HG03342 (cell line): ENCODE results near the gene ZSWIM1.
A peak's percentile ranks its signal among the peaks of the same experiment; 100 is the strongest.
"Not testable (repeated sequence)": the region's sequence is repeated elsewhere in the genome, so short reads cannot be mapped to it uniquely, and the experiment has no call there.

Experiments used
- ATAC-seq: cut with Tn5 transposase; IDR thresholded peaks from one replicate; pipeline ENCODE4 v1.9.1; 2021; ENCODE audit warnings: mild to moderate bottlenecking, moderate library complexity; ENCODE audit not compliant: unreplicated experiment

ZSWIM1 gene

GRCh38 chr20:45853484-45853883 lies 27.5 kb upstream of the ZSWIM1 start:
- ATAC-seq = no peak

- ATAC-seq = peak; percentile 93
Measured at GRCh38 chr20:45857114-45857881, 23.7 kb upstream of the ZSWIM1 start, which contains the start of the genes ACOT8 and ZSWIM3. TSS of gene ACOT8 (minus strand) at chr20:45857392. CDS start at chr20:45857315, 77 bp downstream. TSS of gene ZSWIM3 (plus strand) at chr20:45857614. CDS start at chr20:45857826, 212 bp downstream.

- ATAC-seq = peak; percentile 15
Measured at GRCh38 chr20:45857882-45858216, 23.2 kb upstream of the ZSWIM1 start.

- no peak for ATAC-seq
Measured at GRCh38 chr20:45859916-45860315, 21.1 kb upstream of the ZSWIM1 start.

DNA sequence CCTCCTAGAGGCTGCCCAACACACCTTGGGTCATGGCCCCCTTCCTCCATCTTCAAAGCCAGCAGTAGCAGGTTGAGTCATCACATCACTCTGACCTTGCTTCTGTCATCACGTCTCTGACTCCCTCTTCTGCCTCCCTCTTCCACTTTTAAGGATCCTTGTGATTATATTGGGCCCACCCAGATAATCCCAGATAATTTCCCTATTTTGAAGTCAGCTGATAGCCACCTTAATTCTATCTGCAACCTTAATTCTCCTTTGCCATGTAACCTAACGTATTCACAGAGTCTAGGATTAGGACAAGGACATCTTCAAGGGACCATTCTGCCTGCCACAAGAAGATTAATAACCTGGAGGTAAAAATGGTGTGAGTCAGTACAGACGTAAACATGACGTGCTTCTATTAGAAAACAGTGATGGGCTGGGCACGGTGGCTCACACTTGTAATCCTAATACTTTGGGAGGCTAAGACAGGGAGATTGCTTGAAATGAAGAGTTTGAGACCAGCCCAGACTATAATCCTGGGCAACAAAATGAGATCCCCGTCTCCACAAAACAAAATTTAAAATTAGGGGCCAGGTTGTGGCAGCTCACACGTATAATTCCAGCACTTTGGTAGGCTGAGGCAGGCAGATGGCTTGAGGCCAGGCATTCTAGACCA lies 20.3 kb upstream of the ZSWIM1 start:
- no peak for ATAC-seq

DNA sequence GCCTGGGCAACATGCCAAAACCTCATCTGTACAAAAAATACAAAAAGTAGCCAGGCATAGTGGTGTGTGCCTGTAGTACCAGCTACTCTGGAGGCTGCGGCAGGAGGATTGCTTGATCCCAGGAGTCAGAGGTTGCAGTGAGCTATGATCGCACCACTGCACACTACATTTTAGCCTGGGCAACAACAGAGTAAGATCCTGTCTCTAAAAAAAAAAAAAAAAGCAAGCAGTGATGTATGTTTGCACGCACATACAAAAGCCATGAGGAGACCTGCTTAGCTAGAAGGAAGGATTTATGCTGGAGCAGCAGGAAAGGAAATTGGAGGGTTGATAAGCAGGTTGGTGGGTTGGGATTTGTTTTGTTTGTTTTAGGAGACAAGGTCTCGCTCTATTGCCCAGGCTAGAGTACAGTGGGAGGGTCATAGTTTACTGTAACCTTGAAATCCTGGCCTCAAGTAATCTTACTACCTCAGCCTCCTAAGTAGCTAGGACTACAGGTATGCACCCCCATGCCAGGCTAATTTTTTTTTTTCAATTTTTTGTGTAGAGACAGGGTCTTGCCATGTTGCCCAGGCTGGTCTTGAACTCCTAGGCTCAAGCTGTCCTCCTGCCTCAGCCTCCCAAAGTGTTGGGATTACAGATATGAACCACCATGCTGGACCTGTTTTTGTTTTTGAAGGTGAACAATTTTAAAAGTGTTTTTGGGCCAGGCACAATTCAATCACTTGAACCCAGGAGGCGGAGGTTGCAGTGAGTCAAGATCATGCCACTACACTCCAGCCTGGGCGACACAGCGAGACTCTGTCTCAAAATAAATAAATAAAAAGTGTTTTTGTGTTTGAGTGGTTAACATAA lies 19.6 kb upstream of the ZSWIM1 start:
- no peak for ATAC-seq

DNA sequence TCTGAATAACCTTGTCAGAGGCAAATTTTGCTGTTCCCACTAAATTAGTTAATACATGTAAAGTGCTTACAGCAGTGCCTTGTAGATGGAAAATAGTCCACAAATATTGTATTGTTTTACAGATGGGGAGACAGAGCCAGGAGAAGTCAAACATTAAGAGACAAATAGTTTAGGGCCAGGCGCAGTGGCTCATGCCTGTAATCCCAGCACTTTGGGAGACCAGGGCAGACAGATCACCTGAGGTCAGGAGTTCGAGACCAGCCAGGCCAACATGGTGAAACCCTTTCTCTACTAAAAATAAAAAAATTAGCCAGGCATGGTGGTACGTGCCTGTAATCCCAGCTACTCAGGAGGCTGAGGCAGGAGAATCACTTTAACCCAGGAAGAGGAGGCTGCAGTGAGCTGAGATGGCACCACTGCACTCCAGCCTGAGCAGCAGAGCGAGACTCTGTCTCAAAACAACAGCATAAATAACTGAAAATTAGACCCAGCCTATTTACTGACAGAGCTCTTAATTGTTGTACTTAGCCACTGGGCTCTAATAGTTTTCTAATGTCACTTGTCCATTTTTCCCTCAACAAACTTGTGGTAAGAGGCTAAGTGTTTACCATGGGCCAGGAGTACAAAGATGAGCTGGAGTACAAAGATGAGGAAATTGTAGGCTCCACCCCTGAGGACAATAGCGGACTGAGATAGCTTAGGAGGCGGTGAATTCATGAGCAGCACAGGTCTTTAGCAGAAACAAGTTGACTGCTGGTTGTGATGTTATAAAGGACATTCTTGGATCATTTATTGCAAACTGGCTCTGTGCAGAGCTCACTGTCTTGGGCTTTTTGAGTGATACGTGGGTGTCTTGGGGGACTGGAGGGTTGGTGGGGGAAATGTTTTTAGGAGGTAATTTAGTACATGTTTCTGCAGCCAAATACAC lies 17.2 kb upstream of the ZSWIM1 start:
- no peak for ATAC-seq

DNA sequence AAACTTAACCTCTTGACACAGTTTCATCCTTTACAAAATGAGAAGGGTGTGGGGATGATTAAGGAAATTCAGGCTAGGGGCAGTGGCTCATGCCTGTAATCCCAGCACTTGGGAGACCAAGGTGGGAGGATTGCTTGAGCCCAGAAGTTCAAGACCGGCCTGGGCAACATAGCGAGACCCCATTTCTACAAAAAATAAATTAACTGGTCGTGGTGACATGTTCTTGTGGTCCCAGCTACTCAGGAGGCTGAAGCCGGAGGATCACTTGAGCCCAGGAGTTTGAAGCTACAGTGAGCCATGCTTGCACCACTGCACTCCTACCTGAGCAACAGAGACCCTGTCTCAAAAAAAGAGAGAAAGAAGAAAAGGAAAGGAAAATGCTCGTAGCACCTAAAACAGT lies 14.6 kb upstream of the ZSWIM1 start:
- no peak for ATAC-seq

DNA sequence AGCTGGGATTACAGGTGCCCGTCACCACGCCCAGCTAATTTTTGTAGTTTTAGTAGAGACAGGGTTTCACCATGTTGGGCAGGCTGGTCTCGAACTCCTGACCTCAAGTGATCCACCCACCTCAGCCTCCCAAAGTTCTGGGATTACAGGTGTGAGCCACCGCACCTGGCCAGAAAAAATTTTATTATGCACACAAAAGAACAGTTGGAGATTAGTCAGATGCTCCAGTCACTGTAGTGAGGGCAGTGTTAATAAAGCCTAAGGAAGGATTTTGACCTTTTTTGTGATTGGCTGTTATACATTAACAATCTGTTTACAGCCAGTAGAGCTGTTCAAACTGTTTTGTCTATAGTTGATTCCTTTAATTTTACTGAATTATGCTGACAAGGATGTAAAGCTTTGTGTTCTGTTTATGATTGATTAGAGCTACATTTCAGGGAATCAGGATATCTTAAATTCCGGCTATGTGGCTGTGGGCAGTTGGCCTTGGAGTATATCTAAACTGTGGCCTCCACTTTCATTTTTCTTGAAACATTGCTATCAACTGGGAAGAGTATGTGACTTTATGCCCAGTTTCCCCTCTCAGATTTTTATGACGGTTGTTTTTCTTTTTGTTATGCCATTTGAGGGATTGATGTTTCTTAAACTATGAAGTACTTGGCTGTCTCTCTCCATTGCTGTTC lies 13.8 kb upstream of the ZSWIM1 start:
- ATAC-seq = no peak

GRCh38 chr20:45867819-45868176 lies 13.2 kb upstream of the ZSWIM1 start:
- ATAC-seq = no peak

GRCh38 chr20:45872626-45873025 lies 8.4 kb upstream of the ZSWIM1 start:
- no peak for ATAC-seq

GRCh38 chr20:45873409-45874103 lies 7.5 kb upstream of the ZSWIM1 start:
- ATAC-seq = no peak

- not testable (repeated sequence) for ATAC-seq
Measured at GRCh38 chr20:45874104-45874481, 6.9 kb upstream of the ZSWIM1 start.

DNA sequence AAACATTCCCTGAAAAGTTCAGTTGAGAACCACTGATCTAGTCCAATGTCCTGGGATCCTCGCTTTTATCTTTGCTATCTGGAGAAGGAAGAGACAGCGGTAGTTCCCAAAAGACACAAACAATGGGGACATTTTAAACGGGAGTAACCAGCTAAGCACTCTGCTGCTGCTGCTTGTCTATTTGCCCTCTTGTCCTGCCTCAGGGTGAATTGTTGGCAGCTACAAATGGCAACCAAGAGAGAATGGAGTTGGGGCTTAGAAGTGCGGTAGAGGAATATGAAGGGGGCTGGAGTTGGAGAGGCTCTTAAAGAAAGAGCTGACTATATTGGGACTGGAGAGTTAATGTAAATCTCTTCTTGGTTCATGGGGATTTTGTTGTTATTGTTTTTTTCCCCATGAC lies 6.5 kb upstream of the ZSWIM1 start:
- ATAC-seq = no peak

- no peak for ATAC-seq
Measured at GRCh38 chr20:45878076-45878761, 2.8 kb upstream of the ZSWIM1 start.

GRCh38 chr20:45882469-45883099 lies 1.6 kb downstream of the ZSWIM1 start:
- no peak for ATAC-seq

GRCh38 chr20:45883100-45883469 lies 2.1 kb downstream of the ZSWIM1 start:
- ATAC-seq = no peak

DNA sequence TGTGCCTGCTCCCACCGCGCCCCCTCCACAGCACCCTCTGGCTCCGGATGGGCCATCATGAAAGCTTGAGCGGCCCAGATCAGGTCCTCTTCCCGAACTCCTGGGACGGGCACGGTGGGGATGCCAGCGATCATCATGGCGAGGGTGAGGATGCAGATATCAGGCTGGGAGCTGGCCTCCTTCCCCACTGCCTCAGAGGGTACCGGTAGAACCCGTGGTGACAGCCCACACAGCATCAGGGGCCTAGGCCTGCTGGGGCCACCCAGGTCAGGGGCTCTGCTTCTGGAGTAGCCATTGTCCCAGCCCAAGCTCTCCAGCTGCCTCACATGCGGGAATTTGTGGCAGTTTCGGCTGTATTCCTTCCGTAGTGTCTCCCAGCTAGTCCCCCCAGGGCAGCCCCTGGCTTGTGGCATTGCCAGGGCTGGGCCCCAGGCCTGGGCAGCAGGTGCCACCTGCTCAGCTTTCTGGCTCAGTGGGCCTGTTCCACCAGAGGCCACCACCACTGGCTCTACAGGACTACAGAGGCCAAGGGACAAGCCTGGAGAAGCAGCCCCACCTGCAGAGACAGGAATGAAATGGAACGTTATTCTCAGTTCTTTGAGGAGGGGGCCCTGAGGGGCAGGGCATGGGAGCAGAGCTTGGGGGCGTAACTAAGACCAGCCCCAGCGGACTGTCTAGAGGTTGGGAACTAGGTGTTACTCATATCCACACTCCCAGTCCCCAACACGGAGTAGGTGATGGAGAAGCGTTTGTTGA lies 5.7 kb downstream of the ZSWIM1 start:
- no peak for ATAC-seq
